GM15510 (cell line): ENCODE results near the gene ARHGAP42.

Source experiments
- POLR2A ChIP-seq: IDR thresholded peaks from 3 replicates; pipeline ENCODE4 v1.6.1; 2011; ENCODE audit warnings: borderline replicate concordance; ENCODE audit not compliant: insufficient read length; ENCODE audit errors: extremely low read depth

The ARHGAP42 gene

GRCh38 chr11:100687054-100687629 is at the start of gene ARHGAP42:
ARHGAP42 (plus strand) TSS chr11:100687288; CDS start chr11:100687679, 391 bp downstream.
- peak; percentile 44 for TF ChIP-seq POLR2A

GRCh38 chr11:100637706-100638105 is 49.4 kb upstream of the ARHGAP42 start:
- TF ChIP-seq POLR2A, result no peak

- no peak for TF ChIP-seq POLR2A
Measured at GRCh38 chr11:100638648-100639047, 48.4 kb upstream of the ARHGAP42 start.

- no peak for TF ChIP-seq POLR2A
Measured at GRCh38 chr11:100639140-100639539, 47.9 kb upstream of the ARHGAP42 start.

- no peak for TF ChIP-seq POLR2A
Measured at GRCh38 chr11:100640071-100640470, 47.0 kb upstream of the ARHGAP42 start.

- TF ChIP-seq POLR2A, result no peak
Measured at GRCh38 chr11:100640646-100641045, 46.4 kb upstream of the ARHGAP42 start.

- TF ChIP-seq POLR2A, result no peak
Measured at GRCh38 chr11:100641456-100641855, 45.6 kb upstream of the ARHGAP42 start.

- TF ChIP-seq POLR2A, result no peak
Measured at GRCh38 chr11:100646545-100646944, 40.5 kb upstream of the ARHGAP42 start.

GRCh38 chr11:100647861-100648260 is 39.2 kb upstream of the ARHGAP42 start:
- no peak for TF ChIP-seq POLR2A

GRCh38 chr11:100663583-100663982 is 23.5 kb upstream of the ARHGAP42 start:
- TF ChIP-seq POLR2A, result no peak

- TF ChIP-seq POLR2A, result no peak
Measured at GRCh38 chr11:100663996-100664395, 23.1 kb upstream of the ARHGAP42 start.

GRCh38 chr11:100667449-100667848 is 19.6 kb upstream of the ARHGAP42 start:
- TF ChIP-seq POLR2A, result no peak

GRCh38 chr11:100670140-100670539 is 16.9 kb upstream of the ARHGAP42 start:
- TF ChIP-seq POLR2A, result no peak

GRCh38 chr11:100671471-100671870 is 15.6 kb upstream of the ARHGAP42 start:
- TF ChIP-seq POLR2A, result no peak

- TF ChIP-seq POLR2A, result no peak
Measured at GRCh38 chr11:100672498-100673033, 14.5 kb upstream of the ARHGAP42 start.

- no peak for TF ChIP-seq POLR2A
Measured at GRCh38 chr11:100673063-100673462, 14.0 kb upstream of the ARHGAP42 start.

GRCh38 chr11:100674212-100674611 is 12.9 kb upstream of the ARHGAP42 start:
- no peak for TF ChIP-seq POLR2A

- TF ChIP-seq POLR2A, result no peak
Measured at GRCh38 chr11:100675115-100675650, 11.9 kb upstream of the ARHGAP42 start.

- no peak for TF ChIP-seq POLR2A
Measured at GRCh38 chr11:100676901-100677300, 10.2 kb upstream of the ARHGAP42 start.
